ENCODE results near the gene ACOX3. TPM values are rescaled to one million over a fixed set of nuclear protein-coding genes. Genes with fewer than 3 reads are reported as not detected.

Gene ACOX3
- polyA plus RNA-seq, 2 of the 4 experiments (the other 2 are of a cell fraction), result 4.9 to 8.2 TPM

GRCh38 chr4:8410066-8410625 is 30.4 kb downstream of the ACOX3 start:
- Histone ChIP-seq H3K4me1 (0 out of 3 replicates have a peak, but pooled peaks cover 6% of the 10 kb centered on the region), H3K27ac (no peak overlapping the region), H3K9me3 (no peaks in the 10 kb centered on the region), H3K4me3 (no peak overlapping the region), H3K4me2 (no peak overlapping the region)
- CTCF ChIA-PET, result interaction anchor here (0.5 to 20.7 kb wide), 13 partner anchors 10 to 233 kb away, joined by 3 to 270 read pairs (median 4); partner anchors contain the start of gene HTRA3
- 89% methylated on average over 9 of the region's 9 CpGs for WGBS (ENCODE audit: missing lambda C conversion rate)
- POLR2A ChIA-PET, result interaction anchor here (1.2 kb wide), 1 partner anchor 10 kb away, joined by 4 read pairs; no protein-coding TSS in a partner anchor
- TF ChIP-seq, protein P1, sequence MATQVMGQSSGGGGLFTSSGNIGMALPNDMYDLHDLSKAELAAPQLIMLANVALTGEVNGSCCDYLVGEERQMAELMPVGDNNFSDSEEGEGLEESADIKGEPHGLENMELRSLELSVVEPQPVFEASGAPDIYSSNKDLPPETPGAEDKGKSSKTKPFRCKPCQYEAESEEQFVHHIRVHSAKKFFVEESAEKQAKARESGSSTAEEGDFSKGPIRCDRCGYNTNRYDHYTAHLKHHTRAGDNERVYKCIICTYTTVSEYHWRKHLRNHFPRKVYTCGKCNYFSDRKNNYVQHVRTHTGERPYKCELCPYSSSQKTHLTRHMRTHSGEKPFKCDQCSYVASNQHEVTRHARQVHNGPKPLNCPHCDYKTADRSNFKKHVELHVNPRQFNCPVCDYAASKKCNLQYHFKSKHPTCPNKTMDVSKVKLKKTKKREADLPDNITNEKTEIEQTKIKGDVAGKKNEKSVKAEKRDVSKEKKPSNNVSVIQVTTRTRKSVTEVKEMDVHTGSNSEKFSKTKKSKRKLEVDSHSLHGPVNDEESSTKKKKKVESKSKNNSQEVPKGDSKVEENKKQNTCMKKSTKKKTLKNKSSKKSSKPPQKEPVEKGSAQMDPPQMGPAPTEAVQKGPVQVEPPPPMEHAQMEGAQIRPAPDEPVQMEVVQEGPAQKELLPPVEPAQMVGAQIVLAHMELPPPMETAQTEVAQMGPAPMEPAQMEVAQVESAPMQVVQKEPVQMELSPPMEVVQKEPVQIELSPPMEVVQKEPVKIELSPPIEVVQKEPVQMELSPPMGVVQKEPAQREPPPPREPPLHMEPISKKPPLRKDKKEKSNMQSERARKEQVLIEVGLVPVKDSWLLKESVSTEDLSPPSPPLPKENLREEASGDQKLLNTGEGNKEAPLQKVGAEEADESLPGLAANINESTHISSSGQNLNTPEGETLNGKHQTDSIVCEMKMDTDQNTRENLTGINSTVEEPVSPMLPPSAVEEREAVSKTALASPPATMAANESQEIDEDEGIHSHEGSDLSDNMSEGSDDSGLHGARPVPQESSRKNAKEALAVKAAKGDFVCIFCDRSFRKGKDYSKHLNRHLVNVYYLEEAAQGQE (IDR thresholded peaks at IDR 0.05), result no peak
- DNase-seq (ENCODE audit: low read depth in 1 of 2, low spot score in 1 of 2) (no peak), ATAC-seq (no peak), FAIRE-seq (no peak)

GRCh38 chr4:8409264-8410065 is 31.1 kb downstream of the ACOX3 start:
- Histone ChIP-seq H3K4me3 (no peak overlapping the region), H3K4me1 (0 out of 3 replicates have a peak, but pooled peaks cover 6% of the 10 kb centered on the region), H3K4me2 (no peak overlapping the region), H3K9me3 (no peaks in the 10 kb centered on the region), H3K27ac (no peak overlapping the region)
- FAIRE-seq (no peak), ATAC-seq (peak; percentile 49 to 78; a peak in 5 of 6 replicates), DNase-seq (ENCODE audit: low read depth in 1 of 2, low spot score in 1 of 2) (peak in 1 of 2 experiments; percentile 42)
- 82% methylated on average over 3 of the region's 17 CpGs for WGBS (ENCODE audit: missing lambda C conversion rate)
- TF ChIP-seq SREBF2 (IDR thresholded peaks at IDR 0.05) (no peak), HOXA7 (CRISPR knock-in tag; IDR thresholded peaks at IDR 0.05) (no peak), EHF (CRISPR knock-in tag; IDR thresholded peaks at IDR 0.05) (no peak), ZSCAN20 (CRISPR knock-in tag; IDR thresholded peaks at IDR 0.05) (no peak), NR3C1 (IDR thresholded peaks at IDR 0.05) (no peak), HOXB5 (CRISPR knock-in tag; IDR thresholded peaks at IDR 0.05) (no peak), CBX8 (IDR thresholded peaks at IDR 0.05) (no peak), NPAS2 (CRISPR knock-in tag; IDR thresholded peaks at IDR 0.05; ENCODE audit: borderline replicate concordance) (no peak), JUN (IDR thresholded peaks at IDR 0.05) (no peak), BCL3 (IDR thresholded peaks at IDR 0.05) (no peak), JUNB (IDR thresholded peaks at IDR 0.05) (no peak), FOSL2 (IDR thresholded peaks at IDR 0.05) (no peak), FOSL2 (CRISPR knock-in tag; IDR thresholded peaks at IDR 0.05) (no peak), MAFK (IDR thresholded peaks at IDR 0.05; ENCODE audit: partially characterized antibody) (no peak), FOXS1 (CRISPR knock-in tag; IDR thresholded peaks at IDR 0.05) (no peak), CHD2 (IDR thresholded peaks at IDR 0.05; ENCODE audit: low read length, partially characterized antibody) (no peak), CHD4 (IDR thresholded peaks at IDR 0.05; ENCODE audit: borderline replicate concordance) (no peak), RNF2 (IDR thresholded peaks at IDR 0.05; ENCODE audit: borderline replicate concordance, low read depth) (no peak), NFE2L2 (conservative IDR thresholded peaks at IDR 0.05; ENCODE audit: low read length) (no peak)
- TF ChIP-seq, protein P2, sequence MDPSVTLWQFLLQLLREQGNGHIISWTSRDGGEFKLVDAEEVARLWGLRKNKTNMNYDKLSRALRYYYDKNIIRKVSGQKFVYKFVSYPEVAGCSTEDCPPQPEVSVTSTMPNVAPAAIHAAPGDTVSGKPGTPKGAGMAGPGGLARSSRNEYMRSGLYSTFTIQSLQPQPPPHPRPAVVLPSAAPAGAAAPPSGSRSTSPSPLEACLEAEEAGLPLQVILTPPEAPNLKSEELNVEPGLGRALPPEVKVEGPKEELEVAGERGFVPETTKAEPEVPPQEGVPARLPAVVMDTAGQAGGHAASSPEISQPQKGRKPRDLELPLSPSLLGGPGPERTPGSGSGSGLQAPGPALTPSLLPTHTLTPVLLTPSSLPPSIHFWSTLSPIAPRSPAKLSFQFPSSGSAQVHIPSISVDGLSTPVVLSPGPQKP (IDR thresholded peaks at IDR 0.05; ENCODE audit: low read depth, low read length), result no peak
- CTCF ChIA-PET, result interaction anchor here (0.5 to 20.7 kb wide), 9 partner anchors 11 to 233 kb away, joined by 3 to 270 read pairs (median 8); partner anchors contain the start of gene HTRA3
- POLR2A ChIA-PET, result no interaction called here
